ENCODE measurements around the gene SLC39A3. TPM values are rescaled to one million over a fixed set of nuclear protein-coding genes. Genes with fewer than 3 reads are reported as not detected.
"Not testable (repeated sequence)": the region's sequence is repeated elsewhere in the genome, so short reads cannot be mapped to it uniquely, and the experiment has no call there.

Gene SLC39A3
- total and polyA plus RNA-seq, 4 experiments from 2014 or later, result 18.2 to 41.7 (median 24.0) TPM

GRCh38 chr19:2716722-2717637 is 22.8 kb downstream of the SLC39A3 start:
- intact Hi-C loops (cut with micrococcal nuclease), result no loop called here
- H3K9me3 Mint-ChIP-seq, result peaks cover 0 to 11% (median 6%) of the 10 kb centered on the region in 8 donors
- H3K4me3 ChIP-seq (ENCODE audit: low read length in 2 of 2), result no peak overlapping the region
- DNase-seq, result no peak
- CTCF ChIA-PET (ENCODE audit: partially characterized antibody), result no interaction called here
- H3K27ac Mint-ChIP-seq, result no peak overlapping the region
- peaks cover 0 to 11% (median 6%) of the 10 kb centered on the region in 4 donors for H3K4me1 Mint-ChIP-seq
- H3K27ac ChIP-seq (ENCODE audit: low read depth, low read length), result no peak overlapping the region
- H3K9me3 ChIP-seq (ENCODE audit: control insufficient read depth in 1 of 2, low read length in 2 of 2), result no peaks in the 10 kb centered on the region
- no peaks in the 10 kb centered on the region for H3K36me3 ChIP-seq (ENCODE audit: insufficient read depth, low read length)
- peaks cover 10 to 17% of the 10 kb centered on the region in 2 donors for H3K27me3 Mint-ChIP-seq
- H3K4me3 Mint-ChIP-seq, result no peak overlapping the region
- POLR2A ChIA-PET (ENCODE audit: partially characterized antibody), result interaction anchor here (1.0 kb wide), 1 partner anchor 15 kb away, joined by 3 read pairs; the partner anchor contains the start of gene GNG7
- no peaks in the 10 kb centered on the region for H3K4me1 ChIP-seq (ENCODE audit: insufficient read depth, low read length)
- peaks cover 2% of the 10 kb centered on the region for H3K27me3 ChIP-seq (ENCODE audit: insufficient read depth, low read length)
- H3K36me3 Mint-ChIP-seq, result peaks cover 0 to 5% of the 10 kb centered on the region in 2 donors

- Histone ChIP-seq H3K9me3 (ENCODE audit: control insufficient read depth in 1 of 2, low read length in 2 of 2) (no peaks in the 10 kb centered on the region), H3K27me3 (ENCODE audit: insufficient read depth, low read length) (no peaks in the 10 kb centered on the region), H3K4me1 (ENCODE audit: insufficient read depth, low read length) (no peaks in the 10 kb centered on the region), H3K4me3 (ENCODE audit: low read length in 2 of 2) (no peak overlapping the region), H3K27ac (ENCODE audit: low read depth, low read length) (no peak overlapping the region), H3K36me3 (ENCODE audit: insufficient read depth, low read length) (no peaks in the 10 kb centered on the region)
- intact Hi-C loops (cut with micrococcal nuclease), result no loop called here
- no peak overlapping the region for H3K4me3 Mint-ChIP-seq
- DNase-seq, result no peak
- H3K27me3 Mint-ChIP-seq, result peaks cover 8 to 16% of the 10 kb centered on the region in 2 donors
- POLR2A ChIA-PET (ENCODE audit: partially characterized antibody), result no interaction called here
- CTCF ChIA-PET (ENCODE audit: partially characterized antibody), result no interaction called here
- peaks cover 0 to 11% (median 6%) of the 10 kb centered on the region in 8 donors for H3K9me3 Mint-ChIP-seq
- H3K36me3 Mint-ChIP-seq, result peaks cover 0 to 5% of the 10 kb centered on the region in 2 donors
- H3K27ac Mint-ChIP-seq, result no peak overlapping the region
- peaks cover 0 to 11% (median 5%) of the 10 kb centered on the region in 4 donors for H3K4me1 Mint-ChIP-seq
Observed at GRCh38 chr19:2716275-2716650, 23.6 kb downstream of the SLC39A3 start.

GRCh38 chr19:2715470-2716274 is 24.1 kb downstream of the SLC39A3 start:
- Histone ChIP-seq H3K9me3 (ENCODE audit: control insufficient read depth in 1 of 2, low read length in 2 of 2) (no peaks in the 10 kb centered on the region), H3K4me1 (ENCODE audit: insufficient read depth, low read length) (no peaks in the 10 kb centered on the region), H3K36me3 (ENCODE audit: insufficient read depth, low read length) (no peaks in the 10 kb centered on the region), H3K27ac (ENCODE audit: low read depth, low read length) (no peak overlapping the region), H3K27me3 (ENCODE audit: insufficient read depth, low read length) (no peaks in the 10 kb centered on the region), H3K4me3 (ENCODE audit: low read length in 2 of 2) (no peak overlapping the region)
- H3K4me1 Mint-ChIP-seq, result peaks cover 0 to 11% (median 5%) of the 10 kb centered on the region in 4 donors
- intact Hi-C loops (cut with micrococcal nuclease), result no loop called here
- POLR2A ChIA-PET (ENCODE audit: partially characterized antibody), result no interaction called here
- H3K27me3 Mint-ChIP-seq, result peaks cover 8 to 16% of the 10 kb centered on the region in 2 donors
- no peak overlapping the region for H3K4me3 Mint-ChIP-seq
- H3K27ac Mint-ChIP-seq, result no peak overlapping the region
- peaks cover 0 to 11% (median 6%) of the 10 kb centered on the region in 8 donors for H3K9me3 Mint-ChIP-seq
- H3K36me3 Mint-ChIP-seq, result peaks cover 0 to 5% of the 10 kb centered on the region in 2 donors
- CTCF ChIA-PET (ENCODE audit: partially characterized antibody), result no interaction called here
- no peak for DNase-seq

DNA sequence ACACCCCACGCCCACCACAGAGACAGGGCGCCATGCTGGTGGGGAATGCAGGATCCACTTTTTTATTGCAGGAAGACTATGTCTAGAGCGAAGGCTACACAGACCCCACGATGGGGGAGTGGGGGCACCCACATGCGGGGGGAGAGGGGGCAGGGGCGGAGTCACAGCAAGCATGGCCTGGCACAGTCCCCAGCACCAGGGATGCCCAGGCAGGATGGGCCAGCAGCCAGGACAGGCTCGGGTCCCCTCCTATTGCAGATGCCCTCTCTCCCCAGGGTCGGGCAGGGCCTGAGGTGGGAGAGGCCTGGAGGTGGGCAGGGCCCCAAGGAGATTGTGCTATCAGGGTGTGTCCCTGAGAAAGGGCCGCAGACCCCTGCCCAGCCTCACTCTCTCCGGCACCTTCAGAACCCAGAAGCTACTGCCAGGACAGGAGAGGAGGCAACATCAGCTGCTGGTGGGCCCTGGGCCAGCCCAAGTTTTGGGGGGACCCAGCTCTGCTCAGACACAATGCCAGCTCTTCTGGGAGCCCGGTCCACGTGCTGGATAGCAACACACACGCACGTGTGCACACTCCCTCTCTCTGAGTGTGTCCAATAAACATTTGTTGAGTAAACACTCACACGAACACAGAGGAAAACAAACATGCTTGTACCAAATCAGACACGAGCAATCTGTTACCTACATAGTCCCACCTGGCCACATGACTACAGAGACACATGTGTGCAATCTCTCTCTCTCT is 25.1 kb downstream of the SLC39A3 start:
- Histone ChIP-seq H3K27me3 (ENCODE audit: insufficient read depth, low read length) (no peaks in the 10 kb centered on the region), H3K4me1 (ENCODE audit: insufficient read depth, low read length) (no peaks in the 10 kb centered on the region), H3K4me3 (ENCODE audit: low read length in 2 of 2) (no peak overlapping the region), H3K9me3 (ENCODE audit: control insufficient read depth in 1 of 2, low read length in 2 of 2) (no peaks in the 10 kb centered on the region), H3K27ac (ENCODE audit: low read depth, low read length) (no peak overlapping the region), H3K36me3 (ENCODE audit: insufficient read depth, low read length) (no peaks in the 10 kb centered on the region)
- Mint-ChIP-seq H3K4me1 (peaks cover 0 to 8% (median 2%) of the 10 kb centered on the region in 4 donors), H3K27me3 (peaks cover 9 to 12% of the 10 kb centered on the region in 2 donors), H3K9me3 (peaks cover 0 to 11% (median 6%) of the 10 kb centered on the region in 8 donors), H3K36me3 (peaks cover 0 to 5% of the 10 kb centered on the region in 2 donors), H3K4me3 (no peak overlapping the region), H3K27ac (peak overlapping the region in 1 of 7 donors; percentile 23)
- intact Hi-C loops (cut with micrococcal nuclease), result no loop called here
- no peak for DNase-seq
- ChIA-PET CTCF (ENCODE audit: partially characterized antibody) (no interaction called here), POLR2A (ENCODE audit: partially characterized antibody) (no interaction called here)

GRCh38 chr19:2714102-2714501 is 25.7 kb downstream of the SLC39A3 start:
- intact Hi-C loops (cut with micrococcal nuclease); H3K36me3 Mint-ChIP-seq; H3K27ac Mint-ChIP-seq; H3K36me3 ChIP-seq (ENCODE audit: insufficient read depth, low read length); H3K27me3 Mint-ChIP-seq; CTCF ChIA-PET (ENCODE audit: partially characterized antibody); DNase-seq; H3K9me3 ChIP-seq (ENCODE audit: control insufficient read depth in 1 of 2, low read length in 2 of 2); H3K4me1 Mint-ChIP-seq; H3K4me3 ChIP-seq (ENCODE audit: low read length in 2 of 2); H3K27ac ChIP-seq (ENCODE audit: low read depth, low read length); H3K27me3 ChIP-seq (ENCODE audit: insufficient read depth, low read length); POLR2A ChIA-PET (ENCODE audit: partially characterized antibody); H3K4me1 ChIP-seq (ENCODE audit: insufficient read depth, low read length); H3K4me3 Mint-ChIP-seq: not testable (repeated sequence)
- peaks cover 0 to 11% (median 6%) of the 10 kb centered on the region in 8 donors for H3K9me3 Mint-ChIP-seq

- H3K36me3 Mint-ChIP-seq; DNase-seq; H3K4me1 Mint-ChIP-seq; H3K27me3 ChIP-seq (ENCODE audit: insufficient read depth, low read length); H3K4me3 ChIP-seq (ENCODE audit: low read length in 2 of 2); CTCF ChIA-PET (ENCODE audit: partially characterized antibody); H3K27me3 Mint-ChIP-seq; H3K36me3 ChIP-seq (ENCODE audit: insufficient read depth, low read length); H3K27ac Mint-ChIP-seq; intact Hi-C loops (cut with micrococcal nuclease); H3K9me3 ChIP-seq (ENCODE audit: control insufficient read depth in 1 of 2, low read length in 2 of 2); POLR2A ChIA-PET (ENCODE audit: partially characterized antibody); H3K4me3 Mint-ChIP-seq; H3K4me1 ChIP-seq (ENCODE audit: insufficient read depth, low read length); H3K27ac ChIP-seq (ENCODE audit: low read depth, low read length): not testable (repeated sequence)
- peaks cover 0 to 11% (median 6%) of the 10 kb centered on the region in 8 donors for H3K9me3 Mint-ChIP-seq
Observed at GRCh38 chr19:2713170-2713569, 26.6 kb downstream of the SLC39A3 start.

- Mint-ChIP-seq H3K36me3 (peaks cover 0 to 5% of the 10 kb centered on the region in 2 donors), H3K27ac (no peak overlapping the region), H3K27me3 (peaks cover 5 to 6% of the 10 kb centered on the region in 2 donors), H3K9me3 (peaks cover 0 to 11% (median 6%) of the 10 kb centered on the region in 8 donors), H3K4me3 (no peak overlapping the region), H3K4me1 (peaks cover 0 to 6% (median 1%) of the 10 kb centered on the region in 4 donors)
- ChIA-PET CTCF (ENCODE audit: partially characterized antibody) (no interaction called here), POLR2A (ENCODE audit: partially characterized antibody) (no interaction called here)
- Histone ChIP-seq H3K36me3 (ENCODE audit: insufficient read depth, low read length) (no peaks in the 10 kb centered on the region), H3K4me1 (ENCODE audit: insufficient read depth, low read length) (no peaks in the 10 kb centered on the region), H3K27me3 (ENCODE audit: insufficient read depth, low read length) (no peaks in the 10 kb centered on the region), H3K27ac (ENCODE audit: low read depth, low read length) (no peak overlapping the region), H3K9me3 (ENCODE audit: control insufficient read depth in 1 of 2, low read length in 2 of 2) (no peaks in the 10 kb centered on the region), H3K4me3 (ENCODE audit: low read length in 2 of 2) (no peak overlapping the region)
- no peak for DNase-seq
- intact Hi-C loops (cut with micrococcal nuclease), result no loop called here
Observed at GRCh38 chr19:2711875-2712205, 28.0 kb downstream of the SLC39A3 start.

Measured in CD4-positive, alpha-beta memory T cell (primary cell).